Measurements from ENCODE around the gene LEKR1. TPM values are rescaled to one million over a fixed set of nuclear protein-coding genes. Genes with fewer than 3 reads are reported as not detected.

Gene LEKR1
- total and polyA plus RNA-seq, 2 donors (not counting 3 experiments of a cell fraction or from before 2014, with no cell fraction given), result 0.07 to 0.64 TPM

DNA sequence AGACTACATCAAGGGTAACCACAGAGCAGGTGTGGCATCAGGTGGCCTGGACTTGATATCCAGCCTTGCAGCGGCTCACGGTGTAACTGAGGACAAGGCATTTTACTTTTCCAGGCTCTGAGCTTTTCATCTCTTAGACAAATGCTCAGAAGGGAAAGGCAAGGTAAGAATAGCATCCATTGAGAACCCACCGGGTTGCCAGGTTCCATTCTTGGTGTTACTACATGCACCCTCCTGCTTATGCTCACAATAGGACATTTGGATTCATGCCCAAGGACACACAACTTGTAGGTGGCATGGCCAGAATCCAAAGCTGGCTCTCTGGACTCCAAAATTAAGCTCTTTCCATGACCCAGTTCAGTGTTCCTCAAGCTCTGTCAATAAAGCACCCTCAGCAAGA lies 248.3 kb downstream of the LEKR1 start:
- Histone ChIP-seq H3K79me2 (ENCODE audit: control insufficient read depth, insufficient read depth, low read length) (no peaks in the 10 kb centered on the region), H3K36me3 (ENCODE audit: control insufficient read depth in 2 of 2, extremely low read depth in 1 of 2, insufficient read depth in 2 of 2, low read length in 2 of 2) (no peaks in the 10 kb centered on the region), H3K9ac (replicated peaks; ENCODE audit: extremely low read depth, insufficient read depth, low read length) (no peak overlapping the region), H2AFZ (ENCODE audit: low read depth, low read length) (no peak overlapping the region), H3K4me1 (ENCODE audit: control insufficient read depth, extremely low read depth, insufficient read depth, low read length) (no peaks in the 10 kb centered on the region), H3K27ac (ENCODE audit: insufficient read depth, low read depth, low read length) (no peak overlapping the region), H4K20me1 (replicated peaks; ENCODE audit: control insufficient read depth, extremely low read depth, insufficient read depth, low read length) (no peaks in the 10 kb centered on the region), H3K4me2 (ENCODE audit: insufficient read depth, low read length) (no peak overlapping the region), H3K9me1 (replicated peaks; ENCODE audit: control insufficient read depth, extremely low read depth, insufficient read depth, low read length) (no peaks in the 10 kb centered on the region), H3K4me3 (replicated peaks in 1 of 3; ENCODE audit: insufficient read depth in 1 of 3, low read depth in 1 of 3, low read length in 3 of 3) (no peak overlapping the region), H3K9me3 (replicated peaks; ENCODE audit: control insufficient read depth, insufficient read depth, low read length) (no peaks in the 10 kb centered on the region), H3K27me3 (ENCODE audit: control insufficient read depth in 2 of 2, insufficient read depth in 2 of 2, low read length in 2 of 2) (no peaks in the 10 kb centered on the region)
- no peak for DNase-seq (ENCODE audit: low read depth, low spot score)
- POLR2A ChIA-PET, result no interaction called here
- TF ChIP-seq GATA2 (IDR thresholded peaks at IDR 0.05; ENCODE audit: insufficient read depth, insufficient read length, low read depth, low read length) (no peak), POLR2AphosphoS5 (IDR thresholded peaks at IDR 0.05; ENCODE audit: insufficient read depth, low read depth, low read length) (no peak), POLR2A (IDR thresholded peaks at IDR 0.05; ENCODE audit: low read depth, low read length) (no peak), FOS (IDR thresholded peaks at IDR 0.05; ENCODE audit: borderline replicate concordance, insufficient read depth, low read length) (no peak), EZH2 (IDR thresholded peaks at IDR 0.05; ENCODE audit: borderline replicate concordance, low read depth, low read length, severe bottlenecking) (no peak), MYC (IDR thresholded peaks at IDR 0.05; ENCODE audit: low read depth, low read length) (no peak), JUN (IDR thresholded peaks at IDR 0.05; ENCODE audit: borderline replicate concordance, insufficient read depth, insufficient read length, low read depth) (no peak)
- TF ChIP-seq, protein P1, sequence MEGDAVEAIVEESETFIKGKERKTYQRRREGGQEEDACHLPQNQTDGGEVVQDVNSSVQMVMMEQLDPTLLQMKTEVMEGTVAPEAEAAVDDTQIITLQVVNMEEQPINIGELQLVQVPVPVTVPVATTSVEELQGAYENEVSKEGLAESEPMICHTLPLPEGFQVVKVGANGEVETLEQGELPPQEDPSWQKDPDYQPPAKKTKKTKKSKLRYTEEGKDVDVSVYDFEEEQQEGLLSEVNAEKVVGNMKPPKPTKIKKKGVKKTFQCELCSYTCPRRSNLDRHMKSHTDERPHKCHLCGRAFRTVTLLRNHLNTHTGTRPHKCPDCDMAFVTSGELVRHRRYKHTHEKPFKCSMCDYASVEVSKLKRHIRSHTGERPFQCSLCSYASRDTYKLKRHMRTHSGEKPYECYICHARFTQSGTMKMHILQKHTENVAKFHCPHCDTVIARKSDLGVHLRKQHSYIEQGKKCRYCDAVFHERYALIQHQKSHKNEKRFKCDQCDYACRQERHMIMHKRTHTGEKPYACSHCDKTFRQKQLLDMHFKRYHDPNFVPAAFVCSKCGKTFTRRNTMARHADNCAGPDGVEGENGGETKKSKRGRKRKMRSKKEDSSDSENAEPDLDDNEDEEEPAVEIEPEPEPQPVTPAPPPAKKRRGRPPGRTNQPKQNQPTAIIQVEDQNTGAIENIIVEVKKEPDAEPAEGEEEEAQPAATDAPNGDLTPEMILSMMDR (IDR thresholded peaks at IDR 0.05; ENCODE audit: extremely low read depth in 1 of 2, insufficient read depth in 1 of 2, low read depth in 1 of 2, low read length in 2 of 2), result no peak
- TF ChIP-seq, protein P2, sequence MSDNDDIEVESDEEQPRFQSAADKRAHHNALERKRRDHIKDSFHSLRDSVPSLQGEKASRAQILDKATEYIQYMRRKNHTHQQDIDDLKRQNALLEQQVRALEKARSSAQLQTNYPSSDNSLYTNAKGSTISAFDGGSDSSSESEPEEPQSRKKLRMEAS (IDR thresholded peaks at IDR 0.05; ENCODE audit: insufficient read depth, insufficient read length), result no peak
- CTCF ChIA-PET, result no interaction called here
- dilution Hi-C loops (cut with MboI; ENCODE audit: extremely low pct_ligation_motif_present, low sequenced_read_pairs), result no loop called here
- no TSS peak for BruUV-seq (replicated peaks)
- FAIRE-seq, result no peak
- intact Hi-C loops (cut with micrococcal nuclease), result no loop called here

Measured in endothelial cell of umbilical vein (primary cell).